Occipital lobe (tissue), 2 donors: ENCODE measurements around the gene OR6B2. TPM values are rescaled to one million over a fixed set of nuclear protein-coding genes. Genes with fewer than 3 reads are reported as not detected.

Source experiments
- DNase-seq: peaks from one replicate; lab custom pipeline; 2025; lab: John Stamatoyannopoulos, UW
- total RNA-seq: library from RNA; depleted of rRNA; stranded (reverse); fragments of >200 nt; gene quantifications from one replicate; pipeline ENCODE4 v1.2.3, GENCODE V29; 2014

The OR6B2 gene
- total RNA-seq, 1 donor from 2014 or later, result not detected

DNA sequence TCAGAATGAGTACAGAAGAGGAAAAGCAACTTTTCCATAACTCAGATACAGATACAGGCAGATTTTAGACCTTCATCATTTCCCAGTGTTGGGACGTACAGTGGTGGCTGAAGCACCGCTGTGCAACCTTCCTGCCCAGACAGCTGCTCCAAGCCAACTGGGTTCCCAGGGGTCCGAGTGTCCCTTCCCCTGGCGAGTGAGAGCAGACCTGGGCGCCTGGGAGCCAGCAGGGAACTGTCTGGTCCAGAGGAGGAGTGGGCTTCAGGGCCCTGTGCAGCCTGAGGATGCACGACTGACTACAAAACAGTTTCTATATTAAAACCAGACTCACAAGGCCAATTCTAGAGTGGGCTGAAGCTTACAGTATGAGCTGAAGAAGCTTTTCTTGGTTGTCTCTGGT lies 11.1 kb upstream of the OR6B2 start:
- DNase-seq, result no peak

DNA sequence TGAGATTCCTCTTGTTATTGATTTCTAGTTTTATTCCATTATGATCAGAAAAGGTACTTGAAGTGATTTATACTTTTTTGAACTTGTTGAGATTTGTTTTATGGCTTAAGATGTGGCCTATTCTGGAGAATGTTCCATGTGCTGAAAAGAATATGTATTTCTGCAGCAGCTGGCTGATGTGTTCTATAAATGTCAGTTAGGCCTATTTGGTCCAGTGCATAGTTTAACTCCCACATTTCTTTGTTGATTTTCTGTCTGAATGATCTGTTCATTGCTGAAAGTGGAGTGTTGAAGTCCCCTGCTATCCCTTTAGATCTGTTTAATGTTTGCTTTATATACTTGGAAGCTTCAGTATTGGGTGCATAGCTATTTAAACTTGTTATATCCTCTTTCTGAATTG lies 7.1 kb upstream of the OR6B2 start:
- DNase-seq, result no peak

DNA sequence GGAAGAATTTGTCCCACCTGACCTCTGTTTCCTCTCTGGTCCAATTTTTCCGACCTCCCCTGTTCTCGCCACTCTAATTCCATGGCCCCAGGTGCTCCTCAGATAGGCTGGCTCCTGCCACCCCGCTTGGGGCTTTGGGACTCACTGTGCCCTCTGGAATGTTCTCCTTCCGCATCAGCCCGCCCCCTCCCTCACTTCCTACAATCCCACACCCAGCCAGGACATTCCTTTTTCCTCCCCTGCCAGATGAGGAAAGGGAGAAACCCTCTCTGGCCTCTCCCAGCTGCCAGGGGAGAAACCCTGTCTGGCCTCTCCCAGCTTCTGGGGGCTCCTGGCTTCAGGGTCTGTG lies 3.1 kb upstream of the OR6B2 start:
- no peak for DNase-seq

DNA sequence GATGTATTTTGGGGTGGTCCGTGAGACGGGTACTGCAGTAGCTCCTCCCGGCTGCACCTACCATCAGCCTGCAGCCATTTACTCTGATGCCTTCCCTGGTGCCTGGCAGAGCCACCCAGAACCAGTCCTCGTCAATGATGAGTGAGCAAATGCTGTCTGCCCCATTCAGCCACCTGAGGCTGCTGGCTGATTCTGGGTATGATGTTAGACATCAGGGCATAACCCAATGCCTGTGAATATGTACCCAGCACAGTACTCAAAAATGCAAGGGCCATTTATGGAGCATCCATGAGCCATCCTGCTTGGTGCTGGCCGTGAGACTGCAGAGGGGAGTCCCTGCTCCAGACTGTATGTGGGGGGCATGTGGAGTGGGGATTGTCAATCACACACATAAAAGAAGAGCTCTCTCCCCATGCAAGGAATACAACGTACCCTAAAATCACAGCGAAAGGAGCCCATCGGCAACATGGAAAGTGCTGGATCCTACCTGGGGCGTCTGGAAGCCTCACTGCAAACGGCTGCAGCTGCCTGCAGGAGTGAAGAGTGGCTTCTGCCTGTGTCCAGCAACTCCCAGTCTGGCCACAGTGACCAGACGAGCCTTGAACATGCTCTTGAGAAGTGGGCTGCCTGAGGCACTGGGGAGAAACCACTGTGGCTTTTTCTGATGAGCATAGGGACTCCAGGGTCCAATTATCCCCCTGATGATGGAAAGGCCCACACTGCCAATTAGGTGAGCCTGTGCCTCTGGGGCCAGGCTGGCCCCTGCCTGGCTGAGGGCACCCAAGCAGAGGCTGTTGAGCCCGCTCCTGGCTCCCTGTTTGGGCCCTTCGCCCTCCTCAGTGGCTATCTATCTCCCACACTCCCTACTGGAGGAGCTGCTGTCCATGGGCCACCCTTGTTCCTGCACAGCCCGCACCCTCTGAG lies 2.4 kb upstream of the OR6B2 start:
- no peak for DNase-seq

DNA sequence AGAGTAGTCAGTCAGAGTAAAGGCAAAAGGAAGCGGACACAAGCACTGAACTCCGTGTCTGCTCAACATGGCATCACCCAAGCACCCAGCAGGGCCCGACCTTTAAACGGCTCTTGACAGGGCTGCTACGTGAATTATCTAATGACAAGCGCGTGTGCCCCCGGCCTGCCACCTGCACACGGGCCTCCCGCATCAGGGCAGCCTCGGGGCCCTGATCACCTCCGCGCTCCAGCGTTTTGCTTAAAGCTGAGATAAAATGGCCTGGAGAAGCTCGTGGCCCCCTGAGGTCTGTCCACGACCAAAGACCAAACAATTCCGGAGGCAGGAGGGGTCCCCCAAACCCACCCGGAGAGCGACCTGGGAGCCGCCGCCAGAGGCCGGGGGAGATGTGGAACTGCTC lies 5.5 kb downstream of the OR6B2 start:
- DNase-seq, result no peak

DNA sequence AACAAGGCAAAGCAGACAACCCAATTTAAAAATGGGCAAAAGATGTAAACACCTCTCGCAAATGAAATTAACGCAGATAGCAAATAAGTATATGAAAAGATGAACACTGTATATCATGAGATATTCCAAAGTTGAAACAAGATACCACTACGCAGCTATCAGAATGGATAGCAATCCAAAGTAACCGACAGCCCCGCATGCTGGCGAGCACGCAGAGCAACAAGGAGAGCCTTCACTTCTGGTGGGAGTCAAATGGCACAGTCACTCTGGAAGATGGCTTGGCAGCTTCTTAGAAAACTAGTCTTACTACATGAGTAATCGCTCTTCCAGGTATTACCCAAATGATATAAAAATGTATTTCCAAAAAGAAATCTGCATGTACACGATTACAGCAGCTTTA lies 6.4 kb downstream of the OR6B2 start:
- DNase-seq, result no peak

DNA sequence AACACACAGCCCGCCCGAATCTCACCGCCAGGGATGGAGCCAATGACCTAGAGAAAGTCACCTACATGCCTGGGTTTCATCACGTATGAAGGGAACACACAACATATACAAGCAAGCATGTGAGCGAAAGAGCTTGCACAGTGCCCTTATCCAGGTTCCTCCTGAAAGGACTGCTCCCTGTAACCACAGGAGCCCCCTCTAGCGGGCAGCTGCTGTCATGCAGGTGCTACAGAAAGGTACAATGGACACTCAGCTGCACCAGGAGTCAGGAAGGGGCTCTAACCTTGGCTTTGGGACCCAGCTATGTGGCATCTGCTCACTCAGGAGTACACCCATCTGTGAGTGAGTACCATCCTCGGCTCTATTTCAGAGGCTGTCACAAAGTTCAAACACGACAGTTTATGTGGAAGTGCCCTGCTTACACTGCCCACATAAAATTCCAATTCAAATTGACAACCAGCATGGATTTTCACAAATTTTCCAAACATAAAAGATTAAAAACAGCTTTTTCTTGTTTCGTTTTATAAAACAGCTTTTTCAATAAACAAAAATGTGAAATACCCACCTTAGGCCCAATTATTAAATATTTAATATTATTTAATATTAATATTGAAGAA lies 8.6 kb downstream of the OR6B2 start:
- peak; percentile 17 for DNase-seq

DNA sequence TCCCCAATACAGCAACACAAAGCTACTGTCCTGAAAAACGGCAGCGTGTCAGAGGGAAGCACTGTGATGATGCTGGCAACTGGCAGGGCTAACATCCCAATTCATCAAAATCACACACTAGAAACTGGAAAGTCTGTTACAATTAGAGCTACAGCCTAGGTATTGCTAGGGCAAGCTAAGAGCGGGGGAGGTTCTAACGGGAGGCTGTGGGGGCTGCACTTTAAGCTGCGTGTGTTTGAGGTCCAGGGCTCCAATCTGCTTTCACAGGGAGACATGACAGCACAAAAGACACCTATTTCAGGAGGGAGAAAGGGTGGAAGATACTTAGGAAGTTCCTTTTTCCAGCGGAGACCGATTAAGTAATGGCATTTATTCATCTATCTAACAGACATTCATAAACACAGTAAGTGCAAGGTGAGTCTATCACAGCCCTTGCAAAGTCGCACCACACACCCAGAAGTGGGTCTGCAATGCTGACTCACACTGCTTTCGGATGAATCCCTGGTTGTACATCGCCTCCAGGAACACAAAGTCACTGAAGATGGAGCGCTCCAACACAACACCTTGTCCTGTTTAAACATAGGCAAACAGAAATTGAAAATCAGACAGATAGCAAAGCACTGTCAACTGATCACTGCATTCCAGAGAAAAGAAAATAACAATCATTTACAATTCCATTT lies 12.0 kb downstream of the OR6B2 start:
- no peak for DNase-seq

DNA sequence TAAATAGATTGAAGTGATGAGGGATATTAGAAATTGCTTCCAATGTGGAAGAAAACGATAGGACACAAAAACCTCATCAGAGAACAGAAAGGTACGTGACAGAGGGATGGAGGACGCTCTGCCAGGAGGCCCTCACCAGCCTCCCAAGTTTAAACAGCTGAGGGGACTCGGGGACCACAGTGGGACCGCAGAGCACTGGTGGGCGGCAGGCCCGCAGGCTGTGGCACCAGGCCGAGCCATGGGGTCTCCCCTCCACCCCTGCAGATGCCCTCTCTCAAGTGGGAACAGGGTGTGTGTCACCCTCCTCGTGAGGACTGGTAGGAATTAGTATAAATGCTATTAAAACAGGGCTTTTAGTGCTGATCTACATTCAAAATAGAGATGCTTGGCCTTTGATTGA lies 15.9 kb downstream of the OR6B2 start:
- DNase-seq, result no peak

DNA sequence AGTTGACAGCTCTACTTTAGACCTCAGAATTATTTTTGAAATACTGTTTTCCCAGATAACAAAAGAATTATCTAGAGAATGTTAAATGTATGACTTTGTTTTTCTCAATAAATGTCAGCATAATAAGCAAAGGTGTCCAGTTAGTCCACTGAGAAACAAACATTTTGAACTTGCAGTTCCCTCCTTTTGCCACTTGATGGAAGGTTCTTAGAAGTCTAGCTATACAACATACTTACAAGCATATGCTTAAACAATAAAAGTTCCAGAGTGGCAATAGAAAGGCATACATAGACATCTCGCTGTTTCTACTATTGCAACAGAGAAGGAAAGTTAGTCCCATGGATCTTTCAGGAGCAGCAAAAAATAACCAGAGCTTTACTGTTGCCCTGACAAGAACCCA lies 16.9 kb downstream of the OR6B2 start:
- no peak for DNase-seq

DNA sequence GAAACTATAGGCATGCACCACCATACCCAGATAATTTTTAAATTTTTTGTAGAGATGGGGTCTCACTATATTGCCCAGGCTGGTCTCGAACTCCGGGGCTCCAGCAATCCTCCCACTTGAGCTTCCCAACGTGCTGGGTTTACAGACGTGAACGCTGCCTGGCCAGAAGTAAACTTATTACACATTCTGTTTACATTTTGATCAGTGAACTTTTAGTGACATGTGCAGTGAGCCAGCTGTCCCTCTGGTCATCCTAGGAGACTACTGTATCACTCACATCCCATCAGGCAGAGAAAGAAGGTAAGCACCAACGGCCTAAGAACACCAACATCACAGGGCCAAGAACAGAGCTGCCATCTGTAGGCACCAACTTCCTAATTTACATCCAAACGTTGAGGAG lies 27.2 kb downstream of the OR6B2 start:
- no peak for DNase-seq

DNA sequence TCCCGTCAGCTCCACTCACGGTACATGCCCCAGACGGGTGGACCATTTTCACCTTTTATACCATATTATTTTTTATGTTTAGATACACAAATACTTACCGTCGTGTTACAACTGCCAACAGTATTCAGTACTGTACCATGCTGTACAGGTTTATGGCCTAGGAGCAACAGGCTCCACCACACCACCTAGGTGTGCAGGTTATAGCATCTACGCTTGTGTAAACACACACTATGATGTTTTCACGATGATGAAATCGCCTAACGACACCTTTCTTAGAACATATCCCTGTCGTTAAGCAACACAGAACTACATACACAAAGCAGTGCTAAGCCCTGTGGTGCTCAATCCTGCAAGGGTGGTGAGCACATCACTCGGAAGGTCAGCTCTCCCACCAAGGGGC lies 29.6 kb downstream of the OR6B2 start:
- no peak for DNase-seq

DNA sequence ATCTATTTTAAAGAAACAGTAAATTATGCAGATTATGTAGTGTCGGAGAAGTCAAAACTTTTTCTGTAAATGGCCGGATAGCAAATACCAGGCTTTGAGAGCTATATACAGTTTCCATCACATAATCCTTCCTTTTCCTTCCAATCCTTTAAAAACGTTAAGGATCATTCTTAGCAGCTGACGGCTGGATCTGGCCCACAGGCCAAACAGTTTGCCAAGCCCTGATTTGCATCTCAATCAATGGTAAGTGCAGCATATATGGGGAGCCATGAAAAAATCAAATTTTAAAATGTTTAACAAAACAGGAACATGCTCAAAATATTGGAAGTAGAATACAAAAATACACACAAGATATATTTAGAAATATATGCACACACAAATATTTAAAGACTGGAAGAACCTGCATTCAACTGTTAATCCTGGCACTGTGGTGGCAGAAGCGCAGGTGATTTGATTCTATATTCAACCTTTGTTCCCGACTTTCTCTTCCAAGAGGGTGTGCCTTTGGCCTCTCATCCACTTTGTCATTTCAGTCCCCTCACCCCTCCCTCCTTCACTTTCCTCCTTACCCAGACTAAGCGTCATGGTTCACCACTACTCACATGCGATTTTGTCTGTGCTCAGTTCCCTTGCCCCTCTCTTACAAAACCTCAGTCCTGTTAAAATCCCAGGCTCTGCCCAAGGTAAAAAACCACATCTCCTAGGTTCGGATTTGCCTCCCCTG lies 32.4 kb downstream of the OR6B2 start:
- DNase-seq, result no peak

DNA sequence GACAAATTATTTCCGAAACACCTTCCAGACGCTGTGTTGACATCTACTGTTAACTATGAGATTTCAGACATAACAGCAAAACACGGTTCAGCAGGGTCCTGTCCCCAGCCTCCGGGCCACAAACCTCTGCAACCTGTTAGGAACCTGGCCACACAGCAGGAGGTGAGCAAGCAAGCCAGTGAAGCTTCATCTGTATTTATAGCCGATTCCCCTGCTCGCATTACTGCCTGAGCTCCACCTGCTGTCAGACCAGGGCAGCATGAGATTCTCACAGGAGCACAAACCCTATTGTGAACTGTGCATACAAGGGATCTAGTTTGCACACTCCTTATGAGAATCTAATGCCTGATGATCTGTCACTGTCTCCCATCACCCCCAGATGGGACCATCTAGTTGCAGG lies 36.1 kb downstream of the OR6B2 start:
- DNase-seq, result no peak

DNA sequence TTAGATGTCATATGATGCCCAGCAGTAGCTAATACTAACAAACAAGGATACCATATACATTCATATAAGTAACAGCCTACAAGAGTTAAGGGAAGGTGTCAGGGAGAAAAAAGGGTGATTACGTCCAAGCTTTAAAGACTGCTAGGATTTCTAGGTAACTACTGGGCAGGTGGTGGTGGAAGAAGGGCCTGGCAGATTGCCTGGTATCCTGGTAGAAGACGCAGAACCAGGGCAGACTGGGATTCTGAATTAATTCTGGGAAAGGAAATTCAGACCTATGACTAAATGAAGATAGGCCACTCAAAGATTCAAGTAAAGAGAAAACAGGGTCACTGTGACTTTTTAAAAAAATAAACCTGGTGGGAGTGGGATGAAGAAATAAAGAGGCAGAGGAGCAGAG lies 36.9 kb downstream of the OR6B2 start:
- no peak for DNase-seq

DNA sequence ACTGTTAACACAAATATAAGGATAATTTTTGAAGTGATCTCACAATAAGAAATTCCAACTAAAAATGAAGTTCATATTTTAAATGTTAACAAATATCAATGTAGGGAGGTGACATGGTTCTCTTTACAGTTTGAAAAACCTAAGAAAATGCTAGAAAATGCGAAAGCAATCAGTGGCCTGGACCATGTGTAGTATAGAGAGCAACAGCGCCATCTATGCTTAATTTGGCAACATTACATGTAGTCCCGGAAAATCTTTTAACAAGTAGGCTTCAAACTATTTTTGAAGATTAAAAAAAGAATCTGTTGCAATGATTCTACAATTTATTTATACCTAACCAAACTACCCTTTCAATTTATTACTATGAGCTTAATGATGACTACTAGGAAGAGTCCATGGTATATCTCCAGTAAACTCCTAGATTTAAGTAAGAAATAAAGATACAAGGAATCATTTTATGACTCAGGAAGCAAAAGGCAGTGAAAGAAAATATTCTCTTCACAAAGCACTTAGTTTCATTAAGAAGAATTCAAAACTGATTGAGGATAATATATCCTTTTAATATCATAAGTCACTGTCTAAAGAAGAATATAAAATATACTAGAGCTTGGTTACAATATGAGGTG lies 38.4 kb downstream of the OR6B2 start:
- DNase-seq, result no peak

DNA sequence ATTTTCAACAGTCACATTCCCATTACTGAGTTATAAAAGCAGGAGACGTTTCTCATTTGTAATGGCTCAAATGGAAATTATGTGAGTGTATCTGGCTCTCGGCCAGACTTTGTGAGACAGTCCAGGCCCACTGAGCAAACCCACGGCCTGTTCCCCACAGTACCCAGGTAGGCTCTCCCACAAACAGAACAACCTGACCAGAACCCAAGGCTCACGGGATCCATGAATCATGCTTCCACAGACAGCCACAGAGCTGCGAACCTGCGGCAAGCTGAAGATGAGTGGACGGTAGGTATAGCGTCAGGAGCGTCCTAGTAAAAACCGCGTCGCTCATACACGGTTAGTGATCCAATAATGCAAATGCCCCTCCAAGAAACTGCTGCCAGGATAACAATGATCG lies 39.3 kb downstream of the OR6B2 start:
- DNase-seq, result no peak

DNA sequence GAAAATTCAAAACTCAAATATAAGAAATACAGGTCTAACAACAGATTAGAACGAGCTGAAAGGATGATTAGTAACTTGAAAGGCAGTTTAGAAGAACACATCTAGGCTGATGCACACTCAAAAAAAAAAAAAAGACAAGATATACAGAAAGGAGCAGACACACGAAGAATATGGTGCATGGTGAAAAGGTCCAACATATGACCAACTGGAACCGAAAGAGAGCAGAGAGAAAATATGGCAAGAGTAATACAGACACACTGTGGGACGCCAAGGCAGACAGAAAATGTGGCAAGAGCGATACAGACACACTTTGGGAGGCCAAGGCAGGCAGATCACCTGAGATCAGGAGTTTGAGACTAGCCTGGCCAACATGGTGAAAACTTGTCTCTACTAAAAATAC lies 44.9 kb downstream of the OR6B2 start:
- no peak for DNase-seq

DNA sequence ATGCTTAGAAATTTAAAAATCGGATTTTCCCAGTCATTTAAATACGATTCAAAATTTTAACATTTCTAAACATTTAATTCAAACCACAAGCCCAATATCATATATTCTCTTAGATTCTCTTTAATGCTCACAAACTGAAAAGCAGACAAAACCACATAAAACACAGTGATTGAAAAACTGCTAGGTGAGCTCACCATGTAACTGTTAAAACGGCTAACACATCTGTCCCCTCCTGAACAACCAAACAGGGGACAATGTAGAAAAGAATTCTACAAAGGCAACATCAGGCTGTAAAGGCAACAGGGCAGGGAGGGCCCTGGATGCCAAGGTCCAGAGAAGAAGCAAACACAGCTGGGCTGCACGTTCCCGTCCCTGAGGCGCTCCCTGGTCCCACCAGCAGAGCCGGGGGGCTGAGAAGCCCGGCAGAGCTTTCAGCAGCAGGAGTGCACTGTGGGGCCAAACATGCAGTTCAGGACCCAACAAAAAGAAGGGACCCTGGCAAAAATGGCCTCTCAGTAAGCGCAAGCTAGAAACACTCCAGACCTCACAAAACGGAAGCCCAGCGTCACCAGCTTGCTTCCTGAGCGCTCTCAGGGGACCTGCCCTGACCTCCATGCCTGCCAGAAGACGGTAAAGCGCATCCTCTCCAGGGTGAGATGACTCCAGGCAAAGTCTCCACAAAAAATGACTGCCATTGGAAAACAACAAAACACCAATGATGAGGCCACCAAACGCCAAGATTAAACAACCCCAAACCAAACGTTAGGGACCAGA lies 45.6 kb downstream of the OR6B2 start:
- DNase-seq, result no peak

DNA sequence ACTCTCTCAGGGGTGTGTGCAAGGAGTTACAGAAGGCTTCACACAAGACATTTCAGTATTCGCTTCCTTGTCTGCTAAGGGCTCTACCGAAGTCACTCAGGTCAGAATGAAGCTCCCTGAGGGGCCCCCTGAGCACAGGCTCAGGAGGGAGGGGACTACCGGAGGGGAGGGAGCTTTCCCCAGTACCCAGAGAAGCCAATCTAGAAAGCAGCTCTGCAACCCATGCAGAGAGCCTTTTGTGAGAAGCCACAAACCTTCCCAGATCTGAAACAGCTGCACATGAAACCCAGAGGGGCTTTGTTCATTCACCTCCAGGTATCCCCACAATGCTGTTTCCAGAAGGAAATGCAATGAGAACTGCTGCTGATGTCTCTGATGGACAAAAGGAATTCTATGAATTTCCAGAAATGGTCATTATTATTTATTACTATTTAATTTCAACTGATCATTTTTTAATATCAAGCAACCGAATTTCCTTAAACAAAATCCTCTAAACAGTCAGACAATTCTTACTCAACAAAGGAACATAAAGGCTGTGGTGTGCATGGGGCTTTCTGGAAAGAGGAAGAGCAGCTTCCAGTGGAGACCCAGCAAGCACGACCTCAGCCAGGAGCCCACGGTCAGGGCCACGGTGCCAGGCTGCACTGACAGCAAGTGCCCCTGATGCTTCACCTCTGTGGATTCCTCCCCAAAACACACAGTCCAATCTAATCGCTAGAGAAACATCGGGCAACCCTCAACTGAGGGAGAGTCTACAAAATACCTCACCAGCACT lies 47.0 kb downstream of the OR6B2 start:
- no peak for DNase-seq
